ENCODE data around the gene ANKRD52. TPM values are rescaled to one million over a fixed set of nuclear protein-coding genes. Genes with fewer than 3 reads are reported as not detected.

ANKRD52 gene
- polyA plus RNA-seq, 1 donor (not counting 4 experiments of a cell fraction or from before 2014, with no cell fraction given): 14.0 TPM

GRCh38 chr12:56222531-56222895 is 35.7 kb downstream of the ANKRD52 start:
- Histone ChIP-seq H3K9me1 (ENCODE audit: control insufficient read depth, extremely low read depth, insufficient read depth, low read length) (no peaks in the 10 kb centered on the region), H3K27ac (ENCODE audit: control insufficient read depth, insufficient read depth, low read length) (peak overlapping the region; percentile 84), H3K4me1 (ENCODE audit: control insufficient read depth, extremely low read depth, insufficient read depth, low read length) (peaks cover 24% of the 10 kb centered on the region), H3K9ac (ENCODE audit: control insufficient read depth, extremely low read depth, insufficient read depth, low read length) (peak overlapping the region; percentile 92), H3K4me3 (ENCODE audit: control insufficient read depth in 2 of 3, extremely low read depth in 1 of 3, insufficient read depth in 2 of 3, low read depth in 1 of 3, low read length in 3 of 3) (peak overlapping the region; percentile 89 to 98 (median 94)), H4K20me1 (ENCODE audit: control insufficient read depth, extremely low read depth, insufficient read depth, low read length) (no peaks in the 10 kb centered on the region), H3K9me3 (ENCODE audit: control insufficient read depth, low read depth, low read length) (no peaks in the 10 kb centered on the region), H3K79me2 (ENCODE audit: control insufficient read depth, insufficient read depth, low read length) (peaks cover 30% of the 10 kb centered on the region), H3K36me3 (ENCODE audit: control insufficient read depth in 2 of 2, extremely low read depth in 1 of 2, insufficient read depth in 2 of 2, low read length in 2 of 2) (peaks cover under 1 to 4% of the 10 kb centered on the region in 2 experiments), H3K27me3 (ENCODE audit: control insufficient read depth, extremely low read depth, insufficient read depth, low read length) (no peaks in the 10 kb centered on the region), H3K4me2 (ENCODE audit: control insufficient read depth, extremely low read depth, insufficient read depth, low read depth, low read length) (peak overlapping the region; percentile 98), H2AFZ (ENCODE audit: control insufficient read depth, low read length) (peak overlapping the region; percentile 73)
- FAIRE-seq (no peak), DNase-seq (ENCODE audit: low read depth, low spot score) (no peak)
- dilution Hi-C loops (cut with MboI; ENCODE audit: extremely low pct_ligation_motif_present, low sequenced_read_pairs): no loop called here
- TF ChIP-seq EZH2 (IDR thresholded peaks at IDR 0.05; ENCODE audit: low read length): no peak
- no peak for TF ChIP-seq CTCF (optimal IDR thresholded peaks at IDR 0.05 in 1 of 3, IDR thresholded peaks at IDR 0.05 in 1 of 3, conservative IDR thresholded peaks at IDR 0.05 in 1 of 3; ENCODE audit: extremely low read depth in 1 of 3, insufficient read depth in 2 of 3, low read length in 3 of 3)

GRCh38 chr12:56221757-56222530 is 36.2 kb downstream of the ANKRD52 start, which contains the start of gene RNF41:
TSS of gene RNF41 (minus strand) at chr12:56221922. CDS start at chr12:56214047, 7,875 bp downstream.
- Histone ChIP-seq H3K9me3 (ENCODE audit: control insufficient read depth, low read depth, low read length) (no peaks in the 10 kb centered on the region), H3K4me1 (ENCODE audit: control insufficient read depth, extremely low read depth, insufficient read depth, low read length) (peaks cover 24% of the 10 kb centered on the region), H3K9ac (ENCODE audit: control insufficient read depth, extremely low read depth, insufficient read depth, low read length) (peak within 1 kb of the TSS; percentile 92), H3K27me3 (ENCODE audit: control insufficient read depth, extremely low read depth, insufficient read depth, low read length) (no peaks in the 10 kb centered on the region), H3K79me2 (ENCODE audit: control insufficient read depth, insufficient read depth, low read length) (peaks cover 32% of the 10 kb centered on the region), H2AFZ (ENCODE audit: control insufficient read depth, low read length) (peak within 1 kb of the TSS; percentile 94), H3K27ac (ENCODE audit: control insufficient read depth, insufficient read depth, low read length) (peak within 1 kb of the TSS; percentile 84), H3K36me3 (ENCODE audit: control insufficient read depth in 2 of 2, extremely low read depth in 1 of 2, insufficient read depth in 2 of 2, low read length in 2 of 2) (peaks cover 2 to 4% of the 10 kb centered on the region in 2 experiments), H3K4me3 (ENCODE audit: control insufficient read depth in 2 of 3, extremely low read depth in 1 of 3, insufficient read depth in 2 of 3, low read depth in 1 of 3, low read length in 3 of 3) (peak within 1 kb of the TSS; percentile 89 to 98 (median 94)), H3K9me1 (ENCODE audit: control insufficient read depth, extremely low read depth, insufficient read depth, low read length) (no peaks in the 10 kb centered on the region), H3K4me2 (ENCODE audit: control insufficient read depth, extremely low read depth, insufficient read depth, low read depth, low read length) (peak within 1 kb of the TSS; percentile 98), H4K20me1 (ENCODE audit: control insufficient read depth, extremely low read depth, insufficient read depth, low read length) (no peaks in the 10 kb centered on the region)
- dilution Hi-C loops (cut with MboI; ENCODE audit: extremely low pct_ligation_motif_present, low sequenced_read_pairs): no loop called here
- FAIRE-seq (peak; percentile 77), DNase-seq (ENCODE audit: low read depth, low spot score) (peak; percentile 85)
- TF ChIP-seq EZH2 (IDR thresholded peaks at IDR 0.05; ENCODE audit: low read length): no peak
- TF ChIP-seq CTCF (optimal IDR thresholded peaks at IDR 0.05 in 1 of 3, IDR thresholded peaks at IDR 0.05 in 1 of 3, conservative IDR thresholded peaks at IDR 0.05 in 1 of 3; ENCODE audit: extremely low read depth in 1 of 3, insufficient read depth in 2 of 3, low read length in 3 of 3): no peak
